B cell (primary cell): ENCODE measurements around the gene TSPAN18. TPM values are rescaled to one million over a fixed set of nuclear protein-coding genes. Genes with fewer than 3 reads are reported as not detected.
A peak's percentile ranks its signal among the peaks of the same experiment; 100 is the strongest.

Source experiments
- ATAC-seq: fragments of 200-7000 bp; cut with Tn5 transposase; one replicate; pipeline ENCODE4 v1.10.0; 2021; ENCODE audit warnings: low read depth, mild to moderate bottlenecking, moderate number of reproducible peaks, moderate library complexity
- CTCF ChIA-PET: fragments of 350-600 bp; sonication (Branson Sonifier 250); formaldehyde crosslinking; loops from one replicate; lab custom pipeline; 2021; ENCODE audit warnings: antibody characterized with exemption, inconsistent platforms; lab: Charles Lee
- POLR2A ChIA-PET: fragments of 350-600 bp; sonication (Branson Sonifier 250); formaldehyde crosslinking; loops from one replicate; lab custom pipeline; 2021; ENCODE audit warnings: antibody characterized with exemption; lab: Charles Lee
- DNase-seq: peaks from one replicate; pipeline ENCODE4 v3.0.0; 2013
- H2AFZ ChIP-seq: 2 replicates; pipeline ENCODE4 v1.6.1; 2012; ENCODE audit warnings: mild to moderate bottlenecking, low read depth, low read length; ENCODE audit not compliant: insufficient read depth, poor library complexity, severe bottlenecking
- H3K27ac ChIP-seq, 2 donors: 1 replicate in 1 of 2; 2 replicates in 1 of 2; pipeline ENCODE4 v1.5.1; 2012 to 2013; ENCODE audit warnings: low read length in 2 of 2, mild to moderate bottlenecking in 2 of 2, moderate library complexity in 1 of 2
- H3K27me3 ChIP-seq, 4 experiments: fragments of 200-600 bp in 1 of 4; sonication (generic) in 1 of 4; replicated peaks in 1 of 4; 1 replicate in 2 of 4; 2 replicates in 2 of 4; pipeline versions ENCODE4 v1.6.1 to v1.7.0; 2013 to 2016; ENCODE audit warnings: low read length in 3 of 4, mild to moderate bottlenecking in 2 of 4, mixed read lengths in 1 of 4, moderate library complexity in 1 of 4; ENCODE audit not compliant: insufficient read depth in 4 of 4, control insufficient read depth in 3 of 4; ENCODE audit errors: control extremely low read depth in 1 of 4
- H3K36me3 ChIP-seq, 2 experiments: replicated peaks in 1 of 2; 1 replicate in 1 of 2; 2 replicates in 1 of 2; pipeline versions ENCODE4 v1.6.1 to v1.7.1; 2013; ENCODE audit warnings: low read length in 1 of 2; ENCODE audit not compliant: insufficient read depth in 2 of 2, control insufficient read depth in 1 of 2; ENCODE audit errors: control extremely low read depth in 1 of 2, extremely low read depth in 1 of 2
- H3K4me1 ChIP-seq, 2 donors: fragments of 200-600 bp in 1 of 2; sonication (generic) in 1 of 2; 1 replicate in 1 of 2; 2 replicates in 1 of 2; pipeline versions ENCODE4 v1.5.1 to v1.6.1; 2013 to 2017; ENCODE audit warnings: low read length in 2 of 2; ENCODE audit not compliant: control insufficient read depth in 2 of 2, insufficient read depth in 2 of 2
- H3K4me2 ChIP-seq: replicated peaks from 2 replicates; pipeline ENCODE3; 2012; ENCODE audit warnings: mild to moderate bottlenecking, low read depth, low read length; ENCODE audit not compliant: poor library complexity, severe bottlenecking
- H3K4me3 ChIP-seq, 5 experiments: fragments of 200-600 bp in 1 of 5; sonication (generic) in 1 of 5; 1 replicate in 3 of 5; 2 replicates in 2 of 5; pipeline versions ENCODE4 v1.5.1 to v1.7.0; 2011 to 2016; ENCODE audit warnings: low read length in 4 of 5, mild to moderate bottlenecking in 4 of 5, low read depth in 2 of 5, control low read depth in 1 of 5, moderate library complexity in 1 of 5; ENCODE audit not compliant: insufficient read depth in 1 of 5; ENCODE audit errors: control extremely low read depth in 1 of 5, extremely low read depth in 1 of 5
- H3K79me2 ChIP-seq: fragments of 200-600 bp; sonication (generic); one replicate; pipeline ENCODE4 v1.6.0; 2016; ENCODE audit warnings: low read length; ENCODE audit not compliant: control insufficient read depth, insufficient read depth
- H3K9ac ChIP-seq: fragments of 200-600 bp; sonication (generic); 2 replicates; pipeline ENCODE4 v1.6.1; 2017; ENCODE audit warnings: mild to moderate bottlenecking, low read length, moderate library complexity
- H3K9me3 ChIP-seq, 3 donors: one replicate each; pipeline versions ENCODE4 v1.6.1 to v1.7.1; 2013; ENCODE audit warnings: low read length in 2 of 3; ENCODE audit not compliant: control insufficient read depth in 2 of 3, insufficient read depth in 1 of 3; ENCODE audit errors: control extremely low read depth in 1 of 3
- H4K20me1 ChIP-seq: 2 replicates; pipeline ENCODE4 v1.6.0; 2012; ENCODE audit warnings: mild to moderate bottlenecking, low read length; ENCODE audit not compliant: insufficient read depth, control insufficient read depth, poor library complexity, severe bottlenecking
- H3K27ac Mint-ChIP-seq: one replicate; pipeline ENCODE4 v1.8.0; 2021; ENCODE audit warnings: mixed read lengths
- H3K27me3 Mint-ChIP-seq: one replicate; pipeline ENCODE4 v1.8.0; 2021; ENCODE audit warnings: mixed read lengths
- H3K4me1 Mint-ChIP-seq: one replicate; pipeline ENCODE4 v1.8.0; 2021; ENCODE audit warnings: mixed read lengths
- H3K4me3 Mint-ChIP-seq: one replicate; pipeline ENCODE4 v1.8.0; 2021; ENCODE audit warnings: mixed read lengths
- H3K9me3 Mint-ChIP-seq: one replicate; pipeline ENCODE4 v1.8.0; 2022; ENCODE audit warnings: mixed read lengths; ENCODE audit not compliant: insufficient read depth
- EZH2 ChIP-seq: IDR thresholded peaks from 2 replicates; pipeline ENCODE4 v1.6.1; 2012; ENCODE audit warnings: borderline replicate concordance, low read depth, mild to moderate bottlenecking, moderate library complexity, low read length; ENCODE audit not compliant: insufficient read depth, poor library complexity, severe bottlenecking
- WGBS: methylation state at CpG from one replicate; pipeline ENCODE4 v1.1.5; 2013; ENCODE audit warnings: missing lambda C conversion rate; ENCODE audit not compliant: insufficient coverage; 5-methylcytosine and 5-hydroxymethylcytosine counted together
- intact Hi-C: fragments of 100-400 bp; cut with micrococcal nuclease; formaldehyde crosslinking; loops from one replicate; pipeline ENCODE4 v1.10.0; 2022
- polyA plus RNA-seq: library from polyadenylated mRNA; depleted of rRNA; stranded (reverse); fragments of >200 nt; gene quantifications from 2 replicates; pipeline ENCODE4 v1.2.3, GENCODE V29; 2012
- total RNA-seq, 2 donors: library from RNA; stranded (reverse); fragments of 120-200 nt in 1 of 2; gene quantifications; 1 replicate in 1 of 2; 2 replicates in 1 of 2; pipeline versions ENCODE4 v1.2.3 to v1.2.4, GENCODE V29; 2013 to 2022
- TF ChIP-seq, protein P1 (sequence below): fragments of 200-600 bp; IDR thresholded peaks from one replicate; pipeline ENCODE4 v1.8.0; 2022; ENCODE audit warnings: antibody characterized with exemption, mild to moderate bottlenecking

TSPAN18 gene
- total and polyA plus RNA-seq, 2 donors (not counting 1 experiment from before 2014, with no cell fraction given) = 0.75 to 2.0 TPM

DNA sequence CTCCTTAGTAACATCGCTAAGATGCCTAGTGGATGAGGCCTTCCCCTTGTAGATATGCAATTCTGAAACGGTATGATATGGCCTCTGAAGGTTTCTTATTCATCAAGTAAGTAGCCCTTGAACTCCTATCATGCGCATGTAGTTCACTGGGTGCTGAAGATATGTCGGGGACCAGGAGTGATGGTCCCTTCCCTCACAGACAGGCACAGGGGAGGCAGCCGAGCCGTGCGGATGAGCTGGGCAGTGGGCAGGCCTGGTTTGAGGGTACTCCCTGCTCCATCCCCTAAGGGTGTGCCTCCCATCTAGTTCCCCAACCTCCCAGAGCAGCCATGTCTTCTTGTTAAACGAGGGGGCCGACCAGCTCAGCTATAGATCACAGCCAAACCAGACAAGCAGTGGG, 183.8 kb downstream of the TSPAN18 start:
- 95% methylated on average over 5 of the region's 9 CpGs for WGBS
- H3K9me3 Mint-ChIP-seq = no peaks in the 10 kb centered on the region
- peaks cover 4% of the 10 kb centered on the region for H3K27me3 Mint-ChIP-seq
- Histone ChIP-seq H3K79me2 (no peaks in the 10 kb centered on the region), H3K9ac (no peak overlapping the region), H3K4me3 (no peak overlapping the region), H3K4me2 (no peak overlapping the region), H2AFZ (no peak overlapping the region), H3K9me3 (no peaks in the 10 kb centered on the region), H3K27ac (no peak overlapping the region), H4K20me1 (no peaks in the 10 kb centered on the region), H3K4me1 (peaks cover 16 to 27% of the 10 kb centered on the region in 2 donors), H3K27me3 (peaks cover 0 to 5% (median 0%) of the 10 kb centered on the region in 4 experiments), H3K36me3 (no peaks in the 10 kb centered on the region)
- H3K4me1 Mint-ChIP-seq = peaks cover 22% of the 10 kb centered on the region
- POLR2A ChIA-PET = no interaction called here
- ATAC-seq = no peak
- CTCF ChIA-PET = interaction anchor here (1.0 to 4.2 kb wide), 27 partner anchors 9 to 847 kb away, joined by 3 to 36 read pairs (median 5); partner anchors contain the start of gene CD82
- TF ChIP-seq, protein P1, sequence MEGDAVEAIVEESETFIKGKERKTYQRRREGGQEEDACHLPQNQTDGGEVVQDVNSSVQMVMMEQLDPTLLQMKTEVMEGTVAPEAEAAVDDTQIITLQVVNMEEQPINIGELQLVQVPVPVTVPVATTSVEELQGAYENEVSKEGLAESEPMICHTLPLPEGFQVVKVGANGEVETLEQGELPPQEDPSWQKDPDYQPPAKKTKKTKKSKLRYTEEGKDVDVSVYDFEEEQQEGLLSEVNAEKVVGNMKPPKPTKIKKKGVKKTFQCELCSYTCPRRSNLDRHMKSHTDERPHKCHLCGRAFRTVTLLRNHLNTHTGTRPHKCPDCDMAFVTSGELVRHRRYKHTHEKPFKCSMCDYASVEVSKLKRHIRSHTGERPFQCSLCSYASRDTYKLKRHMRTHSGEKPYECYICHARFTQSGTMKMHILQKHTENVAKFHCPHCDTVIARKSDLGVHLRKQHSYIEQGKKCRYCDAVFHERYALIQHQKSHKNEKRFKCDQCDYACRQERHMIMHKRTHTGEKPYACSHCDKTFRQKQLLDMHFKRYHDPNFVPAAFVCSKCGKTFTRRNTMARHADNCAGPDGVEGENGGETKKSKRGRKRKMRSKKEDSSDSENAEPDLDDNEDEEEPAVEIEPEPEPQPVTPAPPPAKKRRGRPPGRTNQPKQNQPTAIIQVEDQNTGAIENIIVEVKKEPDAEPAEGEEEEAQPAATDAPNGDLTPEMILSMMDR = no peak
- TF ChIP-seq EZH2 = no peak
- no peak overlapping the region for H3K27ac Mint-ChIP-seq
- intact Hi-C loops = loop anchor here (5.0 kb wide), 1 partner anchor 133 kb away; no protein-coding TSS in a partner anchor
- no peak for DNase-seq
- no peak overlapping the region for H3K4me3 Mint-ChIP-seq

- H3K4me2 ChIP-seq = no peak overlapping the region
- H4K20me1 ChIP-seq = no peaks in the 10 kb centered on the region
- ATAC-seq = peak; percentile 69
- Mint-ChIP-seq H3K27me3 (peaks cover 4% of the 10 kb centered on the region), H3K4me3 (no peak overlapping the region), H3K4me1 (peaks cover 24% of the 10 kb centered on the region), H3K9me3 (no peaks in the 10 kb centered on the region), H3K27ac (no peak overlapping the region)
- no peak overlapping the region for H3K9ac ChIP-seq
- peak; percentile 85 for DNase-seq
- no peak overlapping the region for H3K4me3 ChIP-seq
- intact Hi-C loops = loop anchor here (1.0 to 5.0 kb wide), 4 partner anchors 134 to 817 kb away; no protein-coding TSS in a partner anchor
- H2AFZ ChIP-seq = no peak overlapping the region
- ChIA-PET POLR2A (no interaction called here), CTCF (interaction anchor here (0.6 to 4.2 kb wide), 45 partner anchors 9 to 848 kb away, joined by 3 to 36 read pairs (median 4); partner anchors contain the start of gene CD82)
- 47% methylated on average over 19 of the region's 24 CpGs for WGBS
- H3K27me3 ChIP-seq = peaks cover 0 to 5% (median 0%) of the 10 kb centered on the region in 4 experiments
- H3K36me3 ChIP-seq = no peaks in the 10 kb centered on the region
- peaks cover 23 to 31% of the 10 kb centered on the region in 2 donors for H3K4me1 ChIP-seq
- no peaks in the 10 kb centered on the region for H3K79me2 ChIP-seq
- no peak for TF ChIP-seq EZH2
- TF ChIP-seq, protein P1 = peak; percentile 82
- no peaks in the 10 kb centered on the region for H3K9me3 ChIP-seq
- no peak overlapping the region for H3K27ac ChIP-seq
These were observed 184.5 kb downstream of the TSPAN18 start for GRCh38 chr11:44911029-44911814.
